Right ventricle myocardium superior (tissue), 1 donor: ENCODE results near the gene GID8. TPM values are rescaled to one million over a fixed set of nuclear protein-coding genes. Genes with fewer than 3 reads are reported as not detected.
"Not testable (repeated sequence)": the region's sequence is repeated elsewhere in the genome, so short reads cannot be mapped to it uniquely, and the experiment has no call there.

Experiments
- ATAC-seq: fragments of 200-7000 bp; cut with Tn5 transposase; one replicate; pipeline ENCODE4 v1.9.1; 2020; ENCODE audit warnings: mild to moderate bottlenecking; ENCODE audit not compliant: poor library complexity
- DNase-seq: peaks from one replicate; pipeline ENCODE4 v3.0.0-alpha.2; 2020
- intact Hi-C: fragments of 100-400 bp; cut with DNase I; formaldehyde crosslinking; loops from one replicate; pipeline ENCODE4 v1.11.2; 2022
- total RNA-seq: library from RNA; stranded (reverse); fragmentation: NEBNext Ultra II Directional; extraction: Animal tissue kit (Norgen Biotek cat#: 25700); gene quantifications from one replicate; pipeline ENCODE4 v1.2.1, GENCODE V29; 2021
- donor health status: DM: no; HTN: yes; CAD: no; lungs with severe emphysema.

The GID8 gene
- total RNA-seq, 1 donor from 2014 or later, result 15.5 TPM

GRCh38 chr20:62917720-62918119 lies 20.2 kb upstream of the GID8 start:
- intact Hi-C loops, result no loop called here
- no peak for DNase-seq
- no peak for ATAC-seq

DNA sequence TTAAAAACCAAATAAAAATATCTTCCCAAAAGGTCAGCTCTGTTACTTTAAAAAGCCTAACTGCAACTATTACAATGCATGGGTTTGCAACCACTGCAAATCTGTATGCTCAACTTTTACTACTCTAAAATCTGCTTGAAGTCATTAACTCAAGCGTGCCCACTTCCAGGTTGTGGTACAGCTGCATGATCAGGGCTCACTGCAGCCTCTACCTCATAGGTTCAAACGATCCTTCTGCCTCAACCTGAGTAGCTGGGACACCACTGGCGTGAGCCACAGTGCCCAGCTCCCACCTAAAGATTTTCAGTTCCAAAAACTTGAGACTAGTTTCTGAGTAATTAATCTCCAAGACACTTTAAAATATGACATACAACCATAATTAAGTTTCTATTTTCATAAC lies 19.8 kb upstream of the GID8 start:
- no peak for DNase-seq
- intact Hi-C loops, result no loop called here
- no peak for ATAC-seq

DNA sequence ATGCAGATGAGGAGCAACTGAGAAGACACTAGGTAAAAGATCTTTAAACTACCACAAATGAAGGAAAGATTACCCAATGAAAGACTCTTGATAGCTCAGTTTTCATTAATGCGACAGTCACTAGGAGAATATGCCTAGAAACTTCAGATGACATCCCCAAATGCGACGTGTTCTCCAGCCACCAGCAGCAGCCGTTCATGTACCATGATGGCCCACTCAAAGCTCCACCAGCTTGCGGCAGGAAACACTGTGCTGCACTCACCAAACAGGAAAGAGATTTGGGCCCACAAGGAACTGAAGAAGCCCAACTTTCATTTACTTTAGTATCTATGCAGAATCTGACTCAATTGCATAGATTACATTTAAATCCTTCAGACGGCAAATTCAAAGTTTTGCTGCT lies 19.1 kb upstream of the GID8 start:
- intact Hi-C loops, result no loop called here
- DNase-seq (no peak), ATAC-seq (no peak)

GRCh38 chr20:62920039-62920645 lies 17.8 kb upstream of the GID8 start:
- intact Hi-C loops, result no loop called here
- DNase-seq, result no peak

DNA sequence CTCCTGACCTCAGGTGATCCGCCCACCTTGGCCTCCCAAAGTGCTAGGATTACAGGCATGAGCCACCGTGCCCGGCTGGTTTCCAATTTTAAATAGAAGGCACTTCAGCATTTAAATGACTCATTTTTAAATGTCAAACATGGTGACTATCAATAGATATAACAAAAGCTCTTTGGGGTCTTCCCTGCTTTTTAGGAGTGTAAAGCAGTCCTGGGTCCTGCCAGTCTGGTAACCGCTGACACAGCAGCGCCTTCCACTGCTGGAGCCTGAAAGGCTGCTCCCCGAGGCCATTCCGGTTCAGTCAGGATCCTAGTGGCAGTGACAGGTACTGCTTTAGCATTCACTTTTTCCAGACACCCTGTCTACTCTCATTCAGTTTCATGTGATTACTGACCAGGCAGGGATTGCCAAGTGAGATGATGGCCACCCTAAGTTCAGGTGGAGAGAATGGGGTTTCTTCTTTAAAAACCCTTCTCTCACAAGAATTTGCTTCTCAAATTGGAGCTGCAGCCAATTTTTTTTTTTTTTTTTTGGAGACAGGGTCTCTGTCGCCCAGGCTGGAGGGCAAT lies 16.7 kb upstream of the GID8 start:
- ATAC-seq (peak; percentile 42), DNase-seq (no peak)
- intact Hi-C loops, result no loop called here

More at GRCh38 chr20:62920039-62920645, 17.8 kb upstream of the GID8 start:
- no peak for ATAC-seq

DNA sequence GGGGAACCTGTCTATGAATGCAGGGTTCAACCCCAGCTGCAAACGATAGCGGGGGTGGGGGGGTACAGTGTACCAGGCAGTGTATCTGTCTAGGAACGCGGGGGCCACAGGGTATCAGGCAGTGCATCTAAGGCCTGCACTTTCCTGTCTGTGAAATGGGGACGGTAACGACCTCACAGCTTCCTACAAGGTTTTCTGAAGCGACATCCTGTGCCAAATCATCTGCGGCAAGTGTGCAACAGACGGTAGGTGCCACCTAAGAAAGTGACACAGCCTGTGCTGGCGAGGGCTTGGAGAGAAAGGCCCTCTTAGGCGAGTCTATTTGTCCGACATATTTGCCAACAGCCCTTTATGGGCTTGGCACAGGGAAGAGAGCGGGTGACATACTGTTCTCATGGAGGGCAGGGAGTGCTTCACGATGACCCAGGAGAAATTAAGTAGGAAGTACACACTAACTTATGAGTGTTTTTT lies 15.5 kb upstream of the GID8 start:
- intact Hi-C loops, result no loop called here
- no peak for DNase-seq
- no peak for ATAC-seq

GRCh38 chr20:62923059-62923668 lies 14.8 kb upstream of the GID8 start:
- DNase-seq, ATAC-seq, intact Hi-C loops: not testable (repeated sequence)

- DNase-seq, result no peak
- no peak for ATAC-seq
- intact Hi-C loops, result no loop called here
These were observed 14.1 kb upstream of the GID8 start for GRCh38 chr20:62923669-62924441.

DNA sequence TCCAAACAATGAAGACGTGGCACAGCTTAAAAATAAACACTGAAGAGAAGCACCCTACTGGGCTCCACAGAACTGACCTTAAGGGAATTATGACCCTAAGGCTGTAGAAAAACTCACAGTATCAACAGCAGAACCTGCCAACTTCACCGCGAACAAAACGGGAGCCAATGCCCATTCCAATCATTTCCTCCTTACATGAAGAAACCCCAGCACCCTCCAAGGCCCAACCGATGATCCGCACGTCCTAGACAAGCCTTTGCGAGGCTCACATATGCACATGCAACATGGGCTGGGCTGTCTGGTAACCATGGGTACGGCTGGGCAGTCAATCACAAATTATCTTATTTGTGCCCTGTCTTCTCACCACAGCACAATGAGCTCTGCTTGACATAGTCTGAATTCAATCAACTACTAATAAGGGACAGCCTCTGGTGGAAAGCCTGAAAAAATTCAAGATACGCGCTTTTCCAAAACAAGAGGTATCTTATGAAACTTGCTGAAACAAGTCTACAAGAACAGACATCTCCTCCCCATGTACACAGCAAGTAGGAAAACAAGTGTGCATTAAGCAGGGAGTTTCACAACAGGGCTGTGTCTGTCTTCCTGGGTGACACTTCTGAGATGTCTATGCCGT lies 13.4 kb upstream of the GID8 start:
- DNase-seq (no peak), ATAC-seq (no peak)
- intact Hi-C loops, result no loop called here

- no peak for ATAC-seq
- no peak for DNase-seq
- intact Hi-C loops, result no loop called here
These were observed 12.9 kb upstream of the GID8 start for GRCh38 chr20:62925076-62925419.

GRCh38 chr20:62925420-62926228 lies 12.3 kb upstream of the GID8 start:
- peak; percentile 60 for DNase-seq
- ATAC-seq, result no peak
- intact Hi-C loops, result no loop called here

- DNase-seq, result peak; percentile 93
- intact Hi-C loops, result no loop called here
- peak; percentile 92 for ATAC-seq
These were observed 11.5 kb upstream of the GID8 start, which contains the start of gene DIDO1 for GRCh38 chr20:62926229-62927127. Gene DIDO1, minus strand, starts transcription at chr20:62926505.

GRCh38 chr20:62927128-62927705 lies 10.7 kb upstream of the GID8 start:
- intact Hi-C loops, result no loop called here
- ATAC-seq (no peak), DNase-seq (no peak)

- no peak for DNase-seq
- intact Hi-C loops, result no loop called here
- no peak for ATAC-seq
These were observed 9.6 kb upstream of the GID8 start for GRCh38 chr20:62928246-62928939.

DNA sequence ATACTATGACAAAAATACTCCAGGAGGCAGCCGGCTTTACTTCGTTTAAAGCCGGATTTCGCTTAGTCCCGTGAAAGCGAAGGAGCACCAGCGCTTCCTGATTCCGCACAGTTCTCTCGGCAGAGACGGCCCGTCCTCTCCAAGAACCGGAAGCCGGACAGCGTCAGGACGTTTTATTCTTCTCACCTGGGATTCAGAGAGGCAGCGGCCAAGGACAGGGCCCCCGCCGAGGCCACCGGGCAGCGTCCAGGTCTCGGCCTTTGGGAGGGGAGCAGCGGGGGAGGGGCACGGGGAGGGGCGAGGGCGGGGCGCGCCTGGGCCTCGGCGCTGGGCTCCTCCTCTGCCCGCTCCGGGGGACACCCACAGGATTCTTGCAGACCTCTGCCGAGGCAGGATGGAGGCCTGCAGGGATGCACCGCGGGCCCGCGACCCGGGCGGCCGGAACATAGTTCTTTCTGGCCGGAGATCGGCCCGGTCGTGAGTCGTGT lies 8.9 kb upstream of the GID8 start:
- ATAC-seq, result peak; percentile 64
- intact Hi-C loops, result no loop called here
- DNase-seq, result peak; percentile 81

GRCh38 chr20:62931464-62931863 lies 6.5 kb upstream of the GID8 start:
- intact Hi-C loops, result no loop called here

More at GRCh38 chr20:62931464-62931863, 6.5 kb upstream of the GID8 start:
- DNase-seq, result no peak
- ATAC-seq, result no peak
